Skeletal muscle cell (primary cell): ENCODE data around the gene MCTP2.
"Not testable (repeated sequence)": the region's sequence is repeated elsewhere in the genome, so short reads cannot be mapped to it uniquely, and the experiment has no call there.

Source experiments
- DNase-seq: peaks from one replicate; pipeline ENCODE4 v3.0.0-alpha.2; 2010; ENCODE audit warnings: low read depth
- H3K4me3 ChIP-seq: 2 replicates; pipeline ENCODE4 v1.5.1; 2011; ENCODE audit warnings: low read depth, mild to moderate bottlenecking, control low read depth, low read length, moderate library complexity

The MCTP2 gene

DNA sequence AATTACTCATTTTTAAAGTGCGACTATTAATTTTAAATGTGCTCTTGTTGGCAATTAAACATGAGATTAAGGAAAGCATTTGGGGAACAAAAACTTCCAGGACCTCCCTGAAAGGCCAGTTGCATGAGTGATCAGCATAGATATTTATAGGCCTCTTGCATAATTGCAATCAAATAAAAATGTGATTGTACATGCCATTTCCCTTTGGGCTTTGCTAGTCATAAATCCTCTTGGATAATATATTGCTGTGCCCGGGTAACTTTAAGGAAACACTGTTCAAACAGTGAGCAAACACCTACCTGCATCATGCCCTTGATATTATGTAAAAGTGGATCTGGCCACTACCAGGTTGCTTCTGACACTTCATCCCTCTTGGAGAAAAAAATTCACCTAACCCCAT lies 239.1 kb downstream of the MCTP2 start:
- H3K4me3 ChIP-seq, result no peak overlapping the region
- DNase-seq, result no peak

DNA sequence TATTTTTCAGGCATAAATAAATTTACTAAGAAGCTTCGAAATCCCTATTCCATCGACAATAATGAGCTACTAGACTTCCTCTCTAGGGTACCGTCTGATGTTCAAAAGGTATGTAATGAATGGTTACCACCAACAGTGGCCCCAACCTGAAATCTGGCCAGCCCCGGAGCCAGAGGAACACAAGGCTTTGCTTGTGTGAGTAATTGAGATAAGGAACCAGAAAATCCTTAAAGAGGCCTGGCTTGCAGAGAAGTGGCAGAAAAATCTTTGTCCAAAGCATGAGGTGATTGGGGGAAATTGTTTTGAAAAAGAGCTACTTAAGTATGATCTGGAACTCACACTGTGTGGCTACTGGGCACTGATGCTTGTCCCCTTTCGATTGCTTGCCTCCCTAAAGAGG lies 245.3 kb downstream of the MCTP2 start:
- DNase-seq, result no peak

DNA sequence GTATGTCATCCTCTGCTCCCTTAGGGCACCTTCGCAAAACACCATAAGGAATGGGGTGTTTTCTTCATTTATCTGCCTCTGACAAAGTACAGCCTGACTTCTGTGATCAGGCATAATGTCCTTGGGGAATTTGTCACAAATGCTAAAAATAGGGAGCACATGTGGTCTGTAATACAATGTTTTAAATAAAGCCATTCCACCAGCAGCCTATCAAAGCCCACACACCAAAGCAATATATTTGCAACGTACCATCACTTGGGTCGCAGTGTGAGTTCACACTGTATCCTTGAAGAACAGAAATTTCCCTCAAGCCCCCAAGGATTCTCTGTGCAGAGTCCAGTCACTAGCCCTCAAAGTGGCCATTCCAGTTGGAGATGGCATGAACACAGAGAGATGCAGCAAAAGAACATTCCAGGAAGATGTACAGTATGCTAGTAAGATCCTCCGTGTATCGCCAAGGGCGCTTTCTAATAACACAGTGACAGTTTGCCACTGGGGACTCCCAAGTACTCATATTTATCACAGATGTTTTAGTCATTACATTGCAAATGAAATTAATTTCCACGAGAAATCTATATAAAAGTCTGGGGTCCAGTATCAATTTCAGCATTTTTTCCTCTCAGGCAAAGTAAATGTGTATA lies 246.7 kb downstream of the MCTP2 start:
- no peak overlapping the region for H3K4me3 ChIP-seq
- no peak for DNase-seq

More for the DNA sequence above, 245.3 kb downstream of the MCTP2 start:
- H3K4me3 ChIP-seq, result no peak overlapping the region

DNA sequence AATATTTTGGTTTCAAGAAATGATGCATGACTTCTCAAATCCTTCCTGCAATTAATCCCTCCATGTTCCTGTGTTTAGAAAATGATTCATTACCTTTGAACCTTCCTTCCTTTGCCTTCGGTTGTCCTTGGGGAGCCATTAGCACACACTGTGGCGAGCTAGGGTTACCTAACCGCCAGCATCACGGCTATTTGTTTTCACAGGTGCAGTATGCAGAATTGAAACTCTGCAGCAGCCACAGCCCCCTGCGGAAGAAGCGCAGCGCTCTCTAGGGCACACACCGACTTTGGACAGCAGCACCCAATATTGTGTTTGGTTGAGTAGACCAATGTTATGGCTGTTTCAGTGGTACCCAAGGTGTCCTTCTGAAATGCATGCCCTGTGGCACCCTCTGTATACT lies 247.4 kb downstream of the MCTP2 start:
- H3K4me3 ChIP-seq, result no peak overlapping the region
- DNase-seq, result no peak

DNA sequence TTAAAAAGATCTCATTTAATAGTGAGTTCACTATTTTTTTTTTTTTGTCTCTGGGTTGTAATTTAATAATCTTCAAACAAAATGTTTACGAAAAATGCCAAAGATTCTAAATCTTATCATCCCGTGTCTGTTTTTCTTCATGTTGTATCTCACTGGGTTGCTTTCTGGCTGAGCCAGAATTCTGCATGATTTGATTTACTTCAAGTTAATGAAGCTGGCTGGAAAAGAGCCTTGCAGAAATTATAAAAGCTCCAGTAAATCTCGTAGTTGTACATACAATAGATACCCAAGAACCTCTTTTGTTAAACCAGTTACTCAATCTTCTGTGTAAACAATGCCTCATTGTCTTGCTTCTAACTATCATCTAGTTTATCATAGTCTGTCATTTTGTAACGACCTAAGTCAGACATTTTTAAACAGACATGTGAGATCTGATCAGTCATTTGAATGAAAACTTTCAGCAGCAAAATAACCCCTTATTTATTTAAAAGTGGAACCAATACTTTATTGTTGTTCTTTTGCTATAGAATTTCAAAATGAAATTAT lies 249.0 kb downstream of the MCTP2 start:
- no peak overlapping the region for H3K4me3 ChIP-seq
- no peak for DNase-seq

DNA sequence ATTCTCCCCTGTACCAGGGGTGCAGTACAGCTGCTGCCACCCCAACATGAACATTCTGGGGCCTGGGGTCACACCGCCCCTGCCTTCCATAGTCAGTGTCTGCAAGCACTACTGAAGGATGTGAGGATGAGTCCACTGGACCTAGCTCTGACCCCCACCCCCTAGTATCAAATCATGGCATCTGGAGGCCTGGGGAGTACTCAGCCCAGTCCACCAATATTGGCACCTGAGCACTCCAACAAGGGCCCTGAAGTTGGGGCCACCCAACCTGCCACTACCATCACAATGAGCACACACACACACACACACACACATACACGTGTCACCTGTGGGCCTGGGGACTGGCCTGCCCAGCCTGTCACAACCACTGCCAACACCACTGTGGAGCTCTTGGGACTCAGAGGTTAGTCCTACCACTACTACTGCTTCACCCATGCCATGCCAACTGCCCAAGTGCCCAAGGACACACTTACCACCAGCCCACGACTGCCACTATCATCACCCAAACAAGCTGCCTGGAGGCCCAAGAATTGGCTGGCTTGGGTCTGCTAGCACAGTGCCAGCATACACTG lies 253.9 kb downstream of the MCTP2 start:
- no peak for DNase-seq
- H3K4me3 ChIP-seq, result no peak overlapping the region

DNA sequence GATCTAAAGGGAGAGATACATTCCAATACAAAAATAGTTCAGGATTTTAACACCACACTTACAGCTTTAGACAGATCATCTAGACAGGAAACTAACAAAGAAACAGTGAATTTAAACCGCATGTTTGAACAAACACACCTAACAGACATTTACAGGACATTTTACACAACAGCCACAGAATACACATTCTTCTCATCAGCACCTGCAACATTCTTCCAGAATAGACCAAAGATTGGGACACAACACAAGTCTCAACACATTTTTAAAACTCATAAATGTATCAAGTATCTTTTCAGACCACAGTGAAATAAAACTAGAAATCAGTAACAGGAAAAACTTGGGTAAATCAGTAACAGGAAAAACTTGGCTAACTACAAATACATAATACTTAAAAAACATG lies 256.3 kb downstream of the MCTP2 start:
- no peak overlapping the region for H3K4me3 ChIP-seq
- no peak for DNase-seq

GRCh38 chr15:94493176-94493575 lies 261.8 kb downstream of the MCTP2 start:
- no peak overlapping the region for H3K4me3 ChIP-seq
- DNase-seq, result no peak

- DNase-seq, H3K4me3 ChIP-seq: not testable (repeated sequence)
Measured at GRCh38 chr15:94493586-94493985, 262.2 kb downstream of the MCTP2 start.

GRCh38 chr15:94494732-94495131 lies 263.4 kb downstream of the MCTP2 start:
- no peak for DNase-seq
- H3K4me3 ChIP-seq, result no peak overlapping the region

DNA sequence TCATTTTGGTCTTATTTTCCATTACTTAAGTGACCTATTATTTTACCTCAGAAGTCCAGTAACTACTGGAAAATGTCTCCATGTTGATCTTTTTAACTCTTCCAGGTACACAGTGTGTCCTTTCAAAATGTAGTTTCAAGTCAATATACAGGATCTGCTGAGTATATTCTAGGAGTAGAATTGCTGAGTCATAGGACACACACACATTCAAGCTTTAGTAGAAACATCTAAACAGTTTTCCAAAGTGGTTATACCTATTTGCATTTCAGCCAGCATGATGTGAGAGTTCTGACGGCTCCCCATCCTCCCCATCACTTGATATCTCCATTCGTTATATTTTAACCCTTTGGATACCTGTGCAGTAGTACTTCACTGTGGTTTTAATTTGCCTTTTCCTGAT lies 271.9 kb downstream of the MCTP2 start:
- no peak for DNase-seq
- no peak overlapping the region for H3K4me3 ChIP-seq

DNA sequence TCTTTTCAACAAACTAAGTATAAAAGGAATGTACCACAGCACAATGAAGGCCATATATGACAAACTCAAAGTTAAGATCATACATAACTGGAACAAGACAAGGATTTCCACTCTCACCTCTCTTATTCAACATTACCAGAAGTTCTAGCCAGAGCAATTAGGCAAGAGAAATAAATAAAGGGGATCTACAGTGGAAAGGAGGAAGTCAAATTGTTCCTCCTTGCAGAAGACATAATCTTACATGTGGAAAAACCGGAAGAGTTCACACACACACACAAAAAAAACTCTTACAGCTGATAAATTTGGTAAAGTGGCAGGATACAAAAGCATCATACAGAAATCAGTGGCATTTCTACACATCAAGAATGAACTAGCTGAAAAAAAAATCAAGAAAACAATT lies 277.9 kb downstream of the MCTP2 start:
- no peak overlapping the region for H3K4me3 ChIP-seq
- no peak for DNase-seq

DNA sequence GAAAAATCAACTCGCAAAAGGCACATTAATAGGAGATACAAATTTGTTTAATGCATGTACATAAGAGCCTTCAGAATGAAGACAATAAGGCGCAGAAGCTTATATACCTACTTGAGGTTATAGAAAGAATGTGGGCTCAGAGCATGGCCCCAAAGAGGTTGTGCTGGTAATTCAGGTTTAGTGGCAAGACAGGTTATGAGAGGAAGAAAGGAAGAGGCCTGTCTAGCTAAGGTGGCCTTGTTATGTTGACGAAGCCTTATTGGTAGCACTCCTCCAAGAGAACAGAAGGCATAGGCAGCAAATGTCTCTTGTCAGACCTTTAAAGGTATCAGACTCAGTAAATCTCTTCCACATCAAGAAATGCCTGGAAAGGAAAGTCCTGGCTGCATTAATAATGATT lies 290.8 kb downstream of the MCTP2 start:
- no peak overlapping the region for H3K4me3 ChIP-seq
- DNase-seq, result no peak

GRCh38 chr15:94523873-94524272 lies 292.5 kb downstream of the MCTP2 start:
- no peak overlapping the region for H3K4me3 ChIP-seq
- DNase-seq, result no peak

DNA sequence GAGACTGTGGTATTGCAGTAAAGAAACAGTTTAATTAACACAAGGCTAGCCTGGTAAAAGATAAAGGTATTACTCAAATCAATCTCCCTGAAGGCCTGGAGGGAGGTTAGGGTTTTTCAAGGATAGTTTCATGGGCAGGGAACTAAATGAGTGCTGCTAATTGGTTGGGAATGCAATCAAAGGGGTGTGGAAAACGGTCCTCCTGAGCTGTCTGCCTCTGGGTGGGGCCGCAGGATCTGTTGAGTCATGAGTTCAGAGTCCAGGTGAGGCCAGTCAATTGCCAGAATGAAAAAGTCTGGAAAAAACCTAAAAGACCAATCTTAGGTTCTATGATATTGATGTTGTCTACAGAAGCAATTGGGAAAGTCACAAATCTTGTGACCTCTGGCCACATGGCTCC lies 293.2 kb downstream of the MCTP2 start:
- no peak for DNase-seq
- no peak overlapping the region for H3K4me3 ChIP-seq

DNA sequence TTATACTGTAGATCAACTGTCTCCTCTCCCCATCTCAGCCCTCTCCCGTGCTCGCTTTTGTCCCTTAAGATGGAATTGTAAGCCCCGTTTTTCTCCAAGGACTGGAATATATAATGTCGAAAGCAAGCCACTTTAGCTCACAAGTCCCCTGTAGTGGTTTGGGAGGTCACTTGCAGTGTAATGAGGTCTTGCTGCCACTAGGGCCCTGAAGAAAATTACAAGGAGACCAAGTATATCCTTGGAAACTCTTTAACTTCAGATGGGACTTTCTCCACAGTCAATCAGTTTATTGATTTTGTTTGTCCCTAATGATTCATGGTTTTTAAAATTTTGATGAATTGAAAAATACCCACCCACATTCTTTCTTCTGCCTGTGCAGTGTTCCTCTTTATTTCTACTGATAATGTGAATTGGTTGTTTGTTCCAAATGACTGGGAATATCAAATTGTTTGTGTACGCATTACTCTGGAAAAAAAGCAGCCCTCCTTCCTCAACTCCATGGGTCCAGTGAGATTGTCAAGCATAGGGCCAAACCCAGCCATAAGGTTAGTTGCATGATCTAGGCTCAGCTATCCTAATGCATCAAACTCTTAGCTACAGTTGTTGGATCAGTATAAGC lies 294.8 kb downstream of the MCTP2 start:
- H3K4me3 ChIP-seq, result no peak overlapping the region
- DNase-seq, result no peak

GRCh38 chr15:94532226-94532625 lies 300.9 kb downstream of the MCTP2 start:
- DNase-seq, result no peak
- no peak overlapping the region for H3K4me3 ChIP-seq
